C1 segment of cervical spinal cord (tissue), 14 donors: ENCODE measurements around the gene B3GNT3.

Experiments used
- DNase-seq, 14 donors: peaks; one replicate each; lab custom pipeline; 2025; lab: John Stamatoyannopoulos, UW

Gene B3GNT3

GRCh38 chr19:17831419-17831888, 36.5 kb downstream of the B3GNT3 start:
- no peak for DNase-seq

- DNase-seq, result no peak
Observed at GRCh38 chr19:17832443-17833208, 37.7 kb downstream of the B3GNT3 start.

GRCh38 chr19:17834350-17835181, 39.6 kb downstream of the B3GNT3 start:
- DNase-seq, result no peak

- DNase-seq, result no peak
Observed at GRCh38 chr19:17835182-17836006, 40.5 kb downstream of the B3GNT3 start.

GRCh38 chr19:17836530-17836929, 41.6 kb downstream of the B3GNT3 start:
- DNase-seq, result no peak

- DNase-seq, result no peak
Observed at GRCh38 chr19:17837972-17838371, 43.0 kb downstream of the B3GNT3 start.

- no peak for DNase-seq
Observed at GRCh38 chr19:17840019-17840418, 45.1 kb downstream of the B3GNT3 start.

- peak in 1 of 14 donors; percentile 23 for DNase-seq
Observed at GRCh38 chr19:17841371-17841809, 46.5 kb downstream of the B3GNT3 start.

GRCh38 chr19:17841810-17842662, 47.1 kb downstream of the B3GNT3 start:
- DNase-seq, result peak in 4 of 14 donors; percentile 8 to 91 (median 34)

- no peak for DNase-seq
Observed at GRCh38 chr19:17842663-17843291, 47.8 kb downstream of the B3GNT3 start.

- no peak for DNase-seq
Observed at GRCh38 chr19:17843292-17843827, 48.4 kb downstream of the B3GNT3 start.

GRCh38 chr19:17843908-17844490, 49.1 kb downstream of the B3GNT3 start:
- DNase-seq, result no peak

- DNase-seq, result no peak
Observed at GRCh38 chr19:17846146-17846545, 51.2 kb downstream of the B3GNT3 start.

GRCh38 chr19:17847538-17848366, 52.8 kb downstream of the B3GNT3 start, which contains the start of gene JAK3:
JAK3 (minus strand) TSS chr19:17847982; CDS start chr19:17844417, 3,565 bp downstream.
- peak in 9 of 14 donors; percentile 16 to 73 (median 37) for DNase-seq

- DNase-seq, result peak in 1 of 14 donors; percentile 19
Observed at GRCh38 chr19:17848595-17849292, 53.8 kb downstream of the B3GNT3 start.

- no peak for DNase-seq
Observed at GRCh38 chr19:17854061-17854460, 59.1 kb downstream of the B3GNT3 start.

GRCh38 chr19:17855280-17856152, 60.6 kb downstream of the B3GNT3 start:
- peak; percentile 7 to 80 (median 55) for DNase-seq
